Measurements from ENCODE around the gene RDH13. TPM values are rescaled to one million over a fixed set of nuclear protein-coding genes. Genes with fewer than 3 reads are reported as not detected.

Gene RDH13
- total and polyA plus RNA-seq, 2 donors (not counting 1 experiment from before 2014, with no cell fraction given) = 2.7 to 6.9 TPM

GRCh38 chr19:55078996-55079395 lies 16.0 kb upstream of the RDH13 start:
- H3K4me2 ChIP-seq (ENCODE audit: extremely low read depth, insufficient read depth, low read length) = no peak overlapping the region
- peaks cover 16% of the 10 kb centered on the region for H3K27me3 ChIP-seq (ENCODE audit: control insufficient read depth, insufficient read depth, low read length)
- no peak overlapping the region for H3K9ac ChIP-seq (ENCODE audit: insufficient read depth, low read length)

GRCh38 chr19:55077106-55077505 lies 14.2 kb upstream of the RDH13 start:
- H3K4me3 ChIP-seq (replicated peaks in 1 of 4; ENCODE audit: control extremely low read depth in 1 of 4, insufficient read depth in 1 of 4, low read depth in 3 of 4, low read length in 4 of 4) = no peak overlapping the region
- no peaks in the 10 kb centered on the region for H3K4me1 ChIP-seq (ENCODE audit: control insufficient read depth, extremely low read depth, insufficient read depth, low read length)
- no peak for TF ChIP-seq CTCF (conservative IDR thresholded peaks at IDR 0.05 in 1 of 2, IDR thresholded peaks at IDR 0.05 in 1 of 2; ENCODE audit: low read depth in 1 of 2, low read length in 2 of 2)
- TF ChIP-seq EZH2 (IDR thresholded peaks at IDR 0.05; ENCODE audit: low read length, missing control alignments) = no peak
- H3K4me2 ChIP-seq (ENCODE audit: extremely low read depth, insufficient read depth, low read length) = no peak overlapping the region
- no peaks in the 10 kb centered on the region for H3K36me3 ChIP-seq (ENCODE audit: control insufficient read depth, insufficient read depth, low read length)
- H3K9ac ChIP-seq (ENCODE audit: insufficient read depth, low read length) = no peak overlapping the region
- no peaks in the 10 kb centered on the region for H3K79me2 ChIP-seq (ENCODE audit: control insufficient read depth, insufficient read depth, low read length)
- no peaks in the 10 kb centered on the region for H3K9me3 ChIP-seq (ENCODE audit: control insufficient read depth, insufficient read depth, low read depth, low read length)
- peaks cover 9% of the 10 kb centered on the region for H3K27me3 ChIP-seq (ENCODE audit: control insufficient read depth, insufficient read depth, low read length)
- H3K27ac ChIP-seq (ENCODE audit: insufficient read depth, low read length) = no peak overlapping the region
- H2AFZ ChIP-seq (ENCODE audit: low read length) = no peak overlapping the region
- no peak for DNase-seq (ENCODE audit: low read depth in 2 of 2)
- H4K20me1 ChIP-seq (ENCODE audit: control insufficient read depth, extremely low read depth, insufficient read depth, low read length) = no peaks in the 10 kb centered on the region

More at GRCh38 chr19:55078996-55079395, 16.0 kb upstream of the RDH13 start:
- Histone ChIP-seq H3K9me3 (ENCODE audit: control insufficient read depth, insufficient read depth, low read depth, low read length) (no peaks in the 10 kb centered on the region), H4K20me1 (ENCODE audit: control insufficient read depth, extremely low read depth, insufficient read depth, low read length) (no peaks in the 10 kb centered on the region), H3K4me3 (replicated peaks in 1 of 4; ENCODE audit: control extremely low read depth in 1 of 4, insufficient read depth in 1 of 4, low read depth in 3 of 4, low read length in 4 of 4) (no peak overlapping the region), H3K27ac (ENCODE audit: insufficient read depth, low read length) (no peak overlapping the region), H3K36me3 (ENCODE audit: control insufficient read depth, insufficient read depth, low read length) (no peaks in the 10 kb centered on the region), H3K4me1 (ENCODE audit: control insufficient read depth, extremely low read depth, insufficient read depth, low read length) (no peaks in the 10 kb centered on the region), H2AFZ (ENCODE audit: low read length) (no peak overlapping the region), H3K79me2 (ENCODE audit: control insufficient read depth, insufficient read depth, low read length) (no peaks in the 10 kb centered on the region)
- no peak for DNase-seq (ENCODE audit: low read depth in 2 of 2)
- no peak for TF ChIP-seq CTCF (conservative IDR thresholded peaks at IDR 0.05 in 1 of 2, IDR thresholded peaks at IDR 0.05 in 1 of 2; ENCODE audit: low read depth in 1 of 2, low read length in 2 of 2)
- no peak for TF ChIP-seq EZH2 (IDR thresholded peaks at IDR 0.05; ENCODE audit: low read length, missing control alignments)

GRCh38 chr19:55076321-55076720 lies 13.4 kb upstream of the RDH13 start:
- DNase-seq (ENCODE audit: low read depth in 2 of 2) = no peak
- no peak overlapping the region for H2AFZ ChIP-seq (ENCODE audit: low read length)
- H3K79me2 ChIP-seq (ENCODE audit: control insufficient read depth, insufficient read depth, low read length) = no peaks in the 10 kb centered on the region
- peaks cover 4% of the 10 kb centered on the region for H3K27me3 ChIP-seq (ENCODE audit: control insufficient read depth, insufficient read depth, low read length)
- no peaks in the 10 kb centered on the region for H4K20me1 ChIP-seq (ENCODE audit: control insufficient read depth, extremely low read depth, insufficient read depth, low read length)
- H3K4me2 ChIP-seq (ENCODE audit: extremely low read depth, insufficient read depth, low read length) = no peak overlapping the region
- H3K27ac ChIP-seq (ENCODE audit: insufficient read depth, low read length) = no peak overlapping the region
- no peak for TF ChIP-seq CTCF (conservative IDR thresholded peaks at IDR 0.05 in 1 of 2, IDR thresholded peaks at IDR 0.05 in 1 of 2; ENCODE audit: low read depth in 1 of 2, low read length in 2 of 2)
- TF ChIP-seq EZH2 (IDR thresholded peaks at IDR 0.05; ENCODE audit: low read length, missing control alignments) = no peak
- H3K9me3 ChIP-seq (ENCODE audit: control insufficient read depth, insufficient read depth, low read depth, low read length) = no peaks in the 10 kb centered on the region
- no peak overlapping the region for H3K4me3 ChIP-seq (replicated peaks in 1 of 4; ENCODE audit: control extremely low read depth in 1 of 4, insufficient read depth in 1 of 4, low read depth in 3 of 4, low read length in 4 of 4)
- no peak overlapping the region for H3K9ac ChIP-seq (ENCODE audit: insufficient read depth, low read length)
- H3K36me3 ChIP-seq (ENCODE audit: control insufficient read depth, insufficient read depth, low read length) = no peaks in the 10 kb centered on the region
- H3K4me1 ChIP-seq (ENCODE audit: control insufficient read depth, extremely low read depth, insufficient read depth, low read length) = no peaks in the 10 kb centered on the region

All from fibroblast of lung (primary cell).